HepG2 (cell line): ENCODE data around the gene GDPGP1.

ENCODE experiments used
- CC2D1A ChIP-seq: sonication (generic); formaldehyde crosslinking; IDR thresholded peaks from 2 replicates; pipeline ENCODE4 v1.8.1; 2023; ENCODE audit warnings: mild to moderate bottlenecking, missing genetic modification reagents
- CHCHD3 ChIP-seq: sonication (generic); formaldehyde crosslinking; IDR thresholded peaks from 2 replicates; pipeline ENCODE4 v1.8.0; 2022; ENCODE audit warnings: mild to moderate bottlenecking, missing genetic modification reagents, moderate library complexity
- CTCF ChIP-seq: sonication (generic); formaldehyde crosslinking; IDR thresholded peaks from 2 replicates; pipeline ENCODE4 v1.5.0; 2020; ENCODE audit warnings: mild to moderate bottlenecking, missing genetic modification reagents, moderate library complexity
- GMEB1 ChIP-seq: sonication (generic); formaldehyde crosslinking; IDR thresholded peaks from 2 replicates; pipeline ENCODE4 v1.5.1; 2020; ENCODE audit warnings: missing genetic modification reagents, mild to moderate bottlenecking, borderline replicate concordance
- KDM1A ChIP-seq: IDR thresholded peaks from 2 replicates; pipeline ENCODE4 v1.6.1; 2016; ENCODE audit warnings: missing compliant biosample characterization
- MXI1 ChIP-seq: IDR thresholded peaks from 3 replicates; pipeline ENCODE4 v1.6.1; 2012; ENCODE audit warnings: low read depth, low read length, inconsistent platforms, borderline replicate concordance
- RAD21 ChIP-seq: fragments of 450-650 bp; formaldehyde crosslinking; IDR thresholded peaks from 2 replicates; pipeline ENCODE4 v1.5.0; 2020; ENCODE audit warnings: mild to moderate bottlenecking
- ZNF143 ChIP-seq: sonication (generic); formaldehyde crosslinking; IDR thresholded peaks from 2 replicates; pipeline ENCODE4 v1.4.0; 2020; ENCODE audit warnings: missing genetic modification reagents

DNA sequence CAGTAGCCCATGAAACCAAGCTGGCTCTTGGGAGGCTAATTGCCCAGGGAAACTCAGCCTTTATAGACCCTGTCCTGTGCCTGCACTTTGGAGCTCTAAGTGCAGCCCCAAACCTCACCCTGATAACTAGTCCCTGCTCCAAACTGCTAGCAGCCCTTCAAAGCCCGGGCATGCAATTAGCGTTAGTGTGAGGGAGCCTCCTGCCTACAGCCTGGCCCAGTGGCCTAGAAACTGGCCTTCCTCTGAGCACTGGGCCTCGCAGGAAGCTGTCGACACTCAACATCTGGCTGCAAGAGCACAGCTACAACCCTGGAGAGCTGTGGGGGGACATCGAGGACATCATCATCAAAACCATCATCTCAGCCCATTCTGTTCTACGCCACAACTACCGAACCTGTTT, 23.8 kb downstream of the GDPGP1 start:
- TF ChIP-seq ZNF143 (no peak), CTCF (CRISPR knock-in tag) (no peak), KDM1A (CRISPR knock-in tag) (no peak), MXI1 (no peak), CHCHD3 (CRISPR knock-in tag) (no peak), CC2D1A (CRISPR knock-in tag) (no peak), RAD21 (CRISPR knock-in tag) (no peak), GMEB1 (no peak)
